Parathyroid adenoma (tissue), 2 donors: ENCODE measurements around the gene CARD9.

Experiments used
- H2AFZ ChIP-seq: fragments of 300-600 bp; sonication (generic); one replicate; pipeline ENCODE4 v1.7.0; 2017; ENCODE audit warnings: antibody characterized with exemption, mild to moderate bottlenecking
- H3K27ac ChIP-seq: fragments of 300-600 bp; sonication (generic); one replicate; pipeline ENCODE4 v1.7.0; 2017
- H3K27me3 ChIP-seq: fragments of 300-600 bp; sonication (generic); one replicate; pipeline ENCODE4 v1.7.0; 2017; ENCODE audit warnings: low read length; ENCODE audit not compliant: control insufficient read depth, insufficient read depth
- H3K36me3 ChIP-seq: fragments of 300-600 bp; sonication (generic); one replicate; pipeline ENCODE4 v1.7.0; 2017; ENCODE audit warnings: low read length; ENCODE audit not compliant: control insufficient read depth, insufficient read depth
- H3K4me1 ChIP-seq: fragments of 300-600 bp; sonication (generic); one replicate; pipeline ENCODE4 v1.7.0; 2017; ENCODE audit warnings: control low read depth
- H3K4me2 ChIP-seq: fragments of 300-600 bp; sonication (generic); one replicate; pipeline ENCODE4 v1.7.0; 2017; ENCODE audit warnings: low read length
- H3K4me3 ChIP-seq: fragments of 300-600 bp; sonication (generic); one replicate; pipeline ENCODE4 v1.7.0; 2017; ENCODE audit warnings: low read depth, low read length
- H3K79me2 ChIP-seq: fragments of 300-600 bp; sonication (generic); one replicate; pipeline ENCODE4 v1.7.0; 2017; ENCODE audit warnings: control low read depth
- H3K9ac ChIP-seq: fragments of 300-600 bp; sonication (generic); one replicate; pipeline ENCODE4 v1.7.0; 2017; ENCODE audit warnings: mild to moderate bottlenecking
- H3K9me3 ChIP-seq: fragments of 300-600 bp; sonication (generic); one replicate; pipeline ENCODE4 v1.7.0; 2017; ENCODE audit warnings: low read length; ENCODE audit not compliant: control insufficient read depth
- TF ChIP-seq, protein P1 (sequence below): fragments of 300-600 bp; sonication (generic); IDR thresholded peaks from one replicate; pipeline ENCODE4 v1.7.0; 2017; ENCODE audit warnings: antibody characterized with exemption, mild to moderate bottlenecking
- donor health status: primary hyperparathyroidism.

CARD9 gene

GRCh38 chr9:136397643-136398042 is 24.2 kb upstream of the CARD9 start:
- H3K4me2 ChIP-seq, result no peak overlapping the region
- H2AFZ ChIP-seq, result no peak overlapping the region
- TF ChIP-seq, protein P1, sequence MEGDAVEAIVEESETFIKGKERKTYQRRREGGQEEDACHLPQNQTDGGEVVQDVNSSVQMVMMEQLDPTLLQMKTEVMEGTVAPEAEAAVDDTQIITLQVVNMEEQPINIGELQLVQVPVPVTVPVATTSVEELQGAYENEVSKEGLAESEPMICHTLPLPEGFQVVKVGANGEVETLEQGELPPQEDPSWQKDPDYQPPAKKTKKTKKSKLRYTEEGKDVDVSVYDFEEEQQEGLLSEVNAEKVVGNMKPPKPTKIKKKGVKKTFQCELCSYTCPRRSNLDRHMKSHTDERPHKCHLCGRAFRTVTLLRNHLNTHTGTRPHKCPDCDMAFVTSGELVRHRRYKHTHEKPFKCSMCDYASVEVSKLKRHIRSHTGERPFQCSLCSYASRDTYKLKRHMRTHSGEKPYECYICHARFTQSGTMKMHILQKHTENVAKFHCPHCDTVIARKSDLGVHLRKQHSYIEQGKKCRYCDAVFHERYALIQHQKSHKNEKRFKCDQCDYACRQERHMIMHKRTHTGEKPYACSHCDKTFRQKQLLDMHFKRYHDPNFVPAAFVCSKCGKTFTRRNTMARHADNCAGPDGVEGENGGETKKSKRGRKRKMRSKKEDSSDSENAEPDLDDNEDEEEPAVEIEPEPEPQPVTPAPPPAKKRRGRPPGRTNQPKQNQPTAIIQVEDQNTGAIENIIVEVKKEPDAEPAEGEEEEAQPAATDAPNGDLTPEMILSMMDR, result no peak
- H3K4me3 ChIP-seq, result no peak overlapping the region
- no peaks in the 10 kb centered on the region for H3K9me3 ChIP-seq
- no peaks in the 10 kb centered on the region for H3K4me1 ChIP-seq
- no peaks in the 10 kb centered on the region for H3K79me2 ChIP-seq
- H3K27ac ChIP-seq, result no peak overlapping the region
- no peak overlapping the region for H3K9ac ChIP-seq
- no peaks in the 10 kb centered on the region for H3K36me3 ChIP-seq
- H3K27me3 ChIP-seq, result no peaks in the 10 kb centered on the region

- no peak overlapping the region for H3K9ac ChIP-seq
- H3K4me3 ChIP-seq, result no peak overlapping the region
- H3K27ac ChIP-seq, result no peak overlapping the region
- H3K36me3 ChIP-seq, result no peaks in the 10 kb centered on the region
- no peaks in the 10 kb centered on the region for H3K79me2 ChIP-seq
- H2AFZ ChIP-seq, result no peak overlapping the region
- H3K4me2 ChIP-seq, result no peak overlapping the region
- H3K4me1 ChIP-seq, result no peaks in the 10 kb centered on the region
- TF ChIP-seq, protein P1, result no peak
- H3K27me3 ChIP-seq, result no peaks in the 10 kb centered on the region
- no peaks in the 10 kb centered on the region for H3K9me3 ChIP-seq
Observed at GRCh38 chr9:136396219-136396515, 22.7 kb upstream of the CARD9 start.

DNA sequence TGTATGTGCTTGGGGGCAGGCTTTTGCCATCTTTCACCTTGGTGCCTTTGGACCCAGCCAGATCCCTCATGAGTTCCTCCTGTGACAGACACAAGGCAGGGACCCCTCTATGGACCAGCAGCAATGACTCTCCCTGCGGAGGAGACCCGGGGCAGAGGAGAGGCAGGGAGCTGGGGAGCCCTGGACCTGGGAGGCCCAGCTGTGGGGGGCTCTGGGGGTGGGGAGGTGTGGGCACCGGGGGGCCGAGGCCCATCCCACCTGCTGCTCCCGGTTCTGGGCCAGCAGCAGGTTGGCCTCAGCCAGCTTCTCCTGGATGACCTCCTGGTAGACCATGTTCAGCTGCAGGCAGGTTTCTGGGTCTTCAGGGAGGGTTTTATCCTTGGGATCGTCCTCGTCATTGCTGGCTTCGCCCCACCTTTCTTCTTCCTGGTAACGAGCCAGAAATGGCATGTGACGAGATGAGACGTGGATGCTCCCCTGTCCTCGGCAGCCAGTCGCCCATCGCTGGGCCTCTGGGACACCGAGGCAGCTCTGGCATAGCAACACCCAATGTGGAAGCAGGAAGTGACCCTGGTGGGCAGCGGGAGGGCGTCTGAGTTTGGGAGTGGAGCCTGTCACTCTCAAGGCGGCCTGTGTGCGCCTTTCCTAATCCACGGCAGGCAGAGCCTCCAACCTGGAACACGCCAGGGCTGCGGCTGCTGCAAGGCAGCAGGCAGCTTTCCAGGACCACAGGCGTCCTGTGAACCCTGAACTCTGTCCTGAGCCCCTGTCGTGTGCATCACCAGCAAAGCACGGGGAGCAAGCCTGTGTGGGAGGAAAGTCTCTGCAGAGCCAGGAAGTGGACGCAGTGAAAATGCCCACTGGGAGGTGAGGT is 22.1 kb upstream of the CARD9 start:
- no peak overlapping the region for H3K9ac ChIP-seq
- no peak overlapping the region for H3K27ac ChIP-seq
- TF ChIP-seq, protein P1, result no peak
- no peaks in the 10 kb centered on the region for H3K27me3 ChIP-seq
- H3K4me3 ChIP-seq, result no peak overlapping the region
- H3K79me2 ChIP-seq, result no peaks in the 10 kb centered on the region
- no peaks in the 10 kb centered on the region for H3K36me3 ChIP-seq
- H3K4me1 ChIP-seq, result no peaks in the 10 kb centered on the region
- H2AFZ ChIP-seq, result no peak overlapping the region
- no peak overlapping the region for H3K4me2 ChIP-seq
- H3K9me3 ChIP-seq, result no peaks in the 10 kb centered on the region

DNA sequence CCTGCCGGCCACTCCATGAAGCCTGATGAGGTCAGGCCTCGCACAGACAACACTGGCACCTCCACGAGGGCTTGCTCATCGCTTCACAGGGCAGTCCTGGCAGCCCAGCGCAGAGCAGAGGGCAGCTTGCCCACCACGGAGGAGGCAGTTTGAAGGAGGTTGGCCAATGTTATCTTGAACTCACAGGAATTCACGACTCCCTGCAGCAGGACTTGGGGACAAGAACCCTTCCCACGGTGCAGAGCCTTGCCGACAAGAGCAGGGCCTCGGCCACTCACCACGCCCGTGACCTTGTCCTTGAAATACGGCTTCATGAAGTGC is 21.5 kb upstream of the CARD9 start:
- no peaks in the 10 kb centered on the region for H3K79me2 ChIP-seq
- no peak overlapping the region for H3K4me2 ChIP-seq
- H3K27me3 ChIP-seq, result no peaks in the 10 kb centered on the region
- TF ChIP-seq, protein P1, result no peak
- no peak overlapping the region for H2AFZ ChIP-seq
- H3K4me1 ChIP-seq, result no peaks in the 10 kb centered on the region
- no peak overlapping the region for H3K4me3 ChIP-seq
- H3K9me3 ChIP-seq, result no peaks in the 10 kb centered on the region
- no peak overlapping the region for H3K27ac ChIP-seq
- no peak overlapping the region for H3K9ac ChIP-seq
- H3K36me3 ChIP-seq, result no peaks in the 10 kb centered on the region
